Activated CD4-positive, alpha-beta T cell treated with anti-CD3 and anti-CD28 coated beads for 1 hour (primary cell): ENCODE results near the gene CACNA1B.
"Not testable (repeated sequence)": the region's sequence is repeated elsewhere in the genome, so short reads cannot be mapped to it uniquely, and the experiment has no call there.

Experiments
- DNase-seq: peaks from one replicate; pipeline ENCODE4 v3.0.0-alpha.2; 2020

The CACNA1B gene

DNA sequence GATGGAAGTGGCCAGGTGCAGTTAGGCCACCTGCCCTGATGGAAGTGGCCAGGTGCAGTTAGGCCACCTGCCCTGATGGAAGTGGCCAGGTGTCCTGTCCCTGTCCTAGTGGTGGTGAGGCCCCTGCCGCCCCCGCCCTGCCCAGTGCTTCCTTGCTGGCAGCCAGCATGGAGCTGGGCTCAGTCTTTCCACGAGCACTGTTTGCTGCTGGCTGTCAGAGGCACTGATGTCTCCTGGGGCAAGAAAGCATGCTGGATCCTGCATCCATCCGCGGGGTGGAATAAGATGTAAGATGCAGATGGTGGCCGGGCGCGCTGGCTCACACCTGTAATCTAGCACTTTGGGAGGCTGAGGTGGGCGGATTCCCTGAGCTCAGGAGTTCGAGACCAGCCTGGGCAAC, 141.9 kb downstream of the CACNA1B start:
- DNase-seq: not testable (repeated sequence)

DNA sequence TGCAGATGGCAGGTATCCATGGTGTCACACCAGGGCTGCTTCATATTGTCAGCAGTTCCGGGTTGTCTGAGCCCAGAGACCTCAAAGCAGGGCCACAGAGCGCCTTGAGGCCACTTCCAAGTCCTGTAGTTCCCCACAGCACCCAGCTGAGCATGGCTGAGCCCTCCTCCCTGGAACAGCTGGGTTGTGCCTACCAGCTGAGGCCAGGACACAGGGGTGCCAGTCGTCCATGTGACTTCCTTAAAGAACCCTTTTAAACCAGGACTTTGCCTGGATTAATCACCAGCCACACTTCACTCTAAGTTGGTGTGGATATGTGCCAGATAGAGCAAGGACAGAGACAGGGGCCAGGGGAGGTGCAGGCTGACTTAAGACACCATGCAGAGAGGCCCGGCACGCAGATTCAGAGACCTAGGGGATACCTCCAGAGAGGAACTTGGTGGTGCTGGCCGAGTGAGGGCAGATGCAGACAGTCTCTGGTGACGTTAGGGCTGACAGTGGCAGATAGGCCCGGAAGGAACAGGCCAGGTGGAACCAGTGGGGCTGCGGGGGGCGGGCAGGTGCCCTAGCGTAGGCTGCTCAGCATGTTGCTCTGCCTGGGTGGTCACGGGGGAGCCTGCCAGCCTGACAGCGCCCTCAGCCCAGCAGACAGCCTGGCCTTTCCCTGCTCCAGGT, 142.7 kb downstream of the CACNA1B start:
- no peak for DNase-seq

- no peak for DNase-seq
These were observed 143.2 kb downstream of the CACNA1B start for GRCh38 chr9:138020795-138021182.

DNA sequence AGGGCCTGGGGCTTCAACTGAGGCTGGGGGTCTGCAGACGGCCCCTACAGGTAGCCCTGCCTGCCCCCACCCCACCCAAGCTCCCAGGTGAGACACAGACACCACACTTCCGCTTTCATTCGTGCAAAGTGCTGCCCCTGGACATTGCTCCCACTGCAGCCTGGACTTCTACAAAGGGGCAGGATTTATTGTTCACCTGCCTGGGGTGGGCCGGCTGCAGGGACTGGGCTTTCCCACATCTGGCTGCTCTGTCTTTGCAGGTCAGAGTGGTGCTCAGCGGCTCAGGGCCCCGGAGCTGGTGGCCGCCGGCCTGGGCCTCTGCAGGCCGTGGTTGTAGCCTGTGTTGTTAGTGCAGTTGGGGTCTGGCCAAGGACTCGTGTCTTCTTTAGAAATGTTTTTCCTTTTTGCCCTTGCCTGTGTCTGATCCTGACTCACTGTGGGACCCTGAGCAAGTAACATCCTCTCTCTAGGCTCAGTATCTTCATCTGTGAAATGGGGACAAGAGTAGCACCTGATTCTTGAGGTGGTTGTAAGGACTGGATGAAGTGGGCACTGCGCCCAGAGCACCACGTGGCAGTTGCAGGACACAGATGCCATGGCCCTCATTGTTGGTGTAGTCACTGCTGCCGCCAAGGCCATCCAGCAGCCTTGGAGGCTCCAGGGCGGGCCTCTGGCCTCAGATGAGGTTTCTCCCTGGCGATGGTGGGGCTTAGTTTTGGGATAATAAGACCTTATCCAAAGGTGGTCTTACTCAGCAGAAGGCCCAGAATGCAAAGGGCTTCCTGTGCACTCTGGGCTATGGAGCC, 143.9 kb downstream of the CACNA1B start:
- DNase-seq: no peak

DNA sequence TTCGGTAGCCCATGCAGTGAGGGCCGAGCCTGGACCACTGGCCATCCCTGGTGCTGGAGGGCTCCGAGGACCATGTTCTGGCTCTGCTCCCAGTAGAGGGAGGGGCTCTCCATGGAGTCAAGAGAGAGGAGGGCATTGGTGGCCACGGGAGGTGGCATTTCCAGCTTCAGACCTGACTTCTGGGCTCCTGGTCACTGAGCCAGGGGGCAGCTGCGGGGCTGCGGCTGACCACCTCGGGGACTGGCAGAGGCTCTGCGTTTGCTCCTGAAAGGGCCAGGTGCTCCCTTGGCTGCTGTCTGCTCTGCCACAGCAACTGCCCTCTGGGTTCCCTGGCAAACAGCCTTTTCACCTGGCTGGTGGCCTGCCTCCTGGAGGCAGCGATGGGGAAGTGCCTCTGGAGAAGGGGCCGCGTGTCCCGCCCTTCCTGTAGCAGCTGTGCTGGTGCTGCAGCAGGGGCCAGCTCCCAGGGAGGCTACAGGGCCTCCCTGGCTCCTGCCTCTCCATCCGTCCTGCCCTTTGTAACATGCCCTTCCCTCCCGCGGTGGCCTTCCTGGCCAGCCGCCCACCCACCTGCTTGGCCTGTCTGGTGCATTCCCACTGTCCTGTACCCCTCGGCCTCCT, 144.6 kb downstream of the CACNA1B start:
- DNase-seq: no peak

- no peak for DNase-seq
These were observed 145.3 kb downstream of the CACNA1B start for GRCh38 chr9:138022756-138023393.

- DNase-seq: no peak
These were observed 146.0 kb downstream of the CACNA1B start for GRCh38 chr9:138023394-138024124.

GRCh38 chr9:138024131-138024530, 146.5 kb downstream of the CACNA1B start:
- no peak for DNase-seq

DNA sequence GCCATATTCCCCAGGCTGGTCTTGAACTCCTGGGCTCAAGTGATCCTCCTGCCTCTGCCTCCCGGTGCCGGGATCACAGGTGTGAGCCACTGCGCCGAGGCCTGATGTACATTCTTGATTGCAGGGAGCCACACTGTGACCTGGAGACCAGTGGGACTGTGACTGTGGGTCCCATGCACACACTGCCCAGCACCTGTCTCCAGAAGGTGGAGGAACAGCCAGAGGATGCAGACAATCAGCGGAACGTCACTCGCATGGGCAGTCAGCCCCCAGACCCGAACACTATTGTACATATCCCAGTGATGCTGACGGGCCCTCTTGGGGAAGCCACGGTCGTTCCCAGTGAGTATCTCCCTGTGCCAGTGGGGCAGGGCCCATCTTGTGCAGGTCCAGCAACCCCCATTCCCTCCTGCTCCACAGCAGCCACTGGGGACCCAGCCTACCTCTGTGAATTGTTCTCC, 147.3 kb downstream of the CACNA1B start:
- peak; percentile 5 for DNase-seq

DNA sequence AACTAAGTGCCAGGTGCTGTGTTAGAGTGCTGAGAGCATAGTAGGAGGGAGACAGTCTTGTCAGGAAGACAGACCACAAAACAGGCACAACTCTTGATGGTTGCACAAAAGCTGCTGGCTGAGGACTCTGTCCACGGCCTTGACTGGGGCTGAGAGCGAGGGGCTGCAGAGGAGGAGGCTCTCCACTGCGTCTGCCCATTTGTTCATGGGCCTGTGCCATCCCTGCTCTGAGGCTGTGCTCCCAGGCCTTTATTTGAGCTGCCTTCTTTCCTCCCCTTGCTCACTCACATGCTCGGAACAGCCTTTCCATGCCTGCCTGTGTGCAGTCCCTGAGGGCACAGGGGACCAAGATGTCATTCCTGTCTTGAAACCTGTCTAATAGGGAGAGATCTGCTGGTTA, 147.8 kb downstream of the CACNA1B start:
- DNase-seq: no peak

DNA sequence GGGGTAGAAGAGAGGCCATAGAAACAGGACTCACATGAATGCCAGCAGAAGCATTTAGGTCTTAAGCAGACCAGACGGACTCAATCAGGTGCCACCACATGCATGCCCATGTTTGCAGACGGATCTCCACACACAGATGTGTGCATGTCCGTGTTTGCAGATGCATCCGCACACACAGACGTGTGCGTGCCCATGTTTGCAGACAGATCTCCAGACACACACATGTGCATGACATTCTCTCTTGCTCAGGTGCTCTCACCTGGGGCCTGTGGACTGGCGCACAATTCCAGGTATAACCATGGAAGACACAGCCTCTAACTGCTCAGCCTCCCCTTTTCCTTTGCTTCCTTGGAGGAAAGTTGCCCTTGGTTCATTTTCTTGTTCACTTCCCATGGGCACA, 148.3 kb downstream of the CACNA1B start:
- DNase-seq: no peak

- no peak for DNase-seq
These were observed 151.0 kb downstream of the CACNA1B start for GRCh38 chr9:138028596-138028995.

GRCh38 chr9:138031186-138031585, 153.6 kb downstream of the CACNA1B start:
- DNase-seq: no peak

DNA sequence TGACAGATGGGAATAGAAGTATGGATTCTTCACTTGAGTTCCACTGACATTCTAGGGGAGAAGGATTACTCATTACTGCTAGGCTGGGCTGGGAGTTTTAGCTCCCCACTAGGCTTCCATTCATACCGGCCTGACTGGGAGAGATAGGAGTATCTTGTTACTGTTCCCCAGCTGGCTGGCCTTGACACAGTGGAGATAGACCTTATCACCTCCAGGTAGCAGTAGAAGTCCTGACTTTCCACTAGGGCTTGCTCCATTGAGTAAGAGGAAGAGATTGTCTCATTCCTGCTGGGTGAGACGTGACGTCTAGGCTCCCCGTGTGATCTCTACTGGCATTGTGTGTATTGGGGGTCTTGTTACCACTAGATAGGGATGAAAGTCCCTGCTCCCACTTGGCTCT, 156.4 kb downstream of the CACNA1B start:
- no peak for DNase-seq

- DNase-seq: no peak
These were observed 159.6 kb downstream of the CACNA1B start for GRCh38 chr9:138037140-138037539.

DNA sequence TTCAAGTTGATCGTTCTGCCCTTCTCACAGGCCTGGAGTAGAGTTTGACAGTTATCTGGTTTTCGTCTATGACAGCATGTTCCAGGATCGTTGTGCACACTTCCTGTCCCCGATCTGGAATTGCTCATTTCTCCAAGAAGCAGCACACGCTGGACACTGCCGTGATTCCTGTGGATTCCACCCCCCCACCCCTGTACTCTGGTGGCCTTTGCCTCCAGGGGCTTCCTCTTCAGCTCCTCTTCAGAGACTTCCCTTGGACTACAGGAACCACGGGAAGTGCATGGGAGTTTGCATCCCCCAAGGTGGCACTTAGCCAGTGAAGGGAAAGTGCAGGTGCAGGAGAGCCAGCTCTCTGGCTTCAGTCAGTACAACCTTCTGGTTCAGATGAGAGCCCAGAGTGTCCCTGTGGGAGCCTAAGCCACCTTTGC, 160.7 kb downstream of the CACNA1B start:
- DNase-seq: no peak

DNA sequence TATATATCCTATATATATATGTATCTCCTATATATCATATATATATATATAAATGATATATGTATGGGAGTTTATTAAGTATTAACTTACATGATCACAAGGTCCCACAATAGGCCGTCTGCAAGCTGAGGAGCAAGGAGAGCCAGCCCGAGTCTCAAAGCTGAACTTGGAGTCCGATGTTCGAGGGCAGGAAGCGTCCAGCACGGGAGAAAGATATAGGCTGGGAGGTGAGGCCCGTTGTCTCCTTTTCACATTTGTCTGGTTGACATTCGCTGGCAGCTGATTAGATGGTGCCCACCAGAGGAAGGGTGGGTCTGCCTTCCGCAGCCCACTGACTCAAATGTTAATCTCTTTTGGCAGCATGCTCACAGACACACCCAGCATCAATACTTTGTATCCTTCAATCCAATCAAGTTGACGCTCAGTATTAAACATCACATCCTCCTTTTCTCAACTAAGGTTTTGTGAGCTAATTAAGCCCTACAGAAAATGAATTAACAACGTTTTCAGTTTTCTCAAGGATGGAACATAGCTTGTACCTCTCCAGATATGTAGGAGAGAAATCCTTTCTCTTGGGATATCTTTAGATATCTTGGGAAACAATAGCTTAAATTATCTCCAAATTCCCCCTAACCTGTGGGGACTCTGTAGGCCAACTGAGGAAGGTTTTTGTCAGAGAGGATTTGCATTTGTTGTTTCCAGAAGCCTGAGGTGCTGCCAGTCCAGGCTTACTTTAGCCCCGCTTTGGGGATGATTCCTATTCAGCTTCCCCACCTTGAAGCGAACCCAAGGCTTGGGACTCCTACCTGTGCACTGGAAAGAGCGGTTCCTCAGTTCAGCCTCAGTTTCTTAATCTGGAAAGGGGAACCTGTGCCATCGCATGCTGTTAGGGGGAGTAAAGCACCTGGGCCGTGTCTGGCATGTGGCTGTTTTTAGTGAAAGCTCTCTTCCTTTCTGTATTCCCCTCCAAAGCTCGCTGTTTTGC, 163.2 kb downstream of the CACNA1B start:
- peak; percentile 2 for DNase-seq

GRCh38 chr9:138042146-138042545, 164.6 kb downstream of the CACNA1B start:
- no peak for DNase-seq

- no peak for DNase-seq
These were observed 165.1 kb downstream of the CACNA1B start for GRCh38 chr9:138042640-138043039.

DNA sequence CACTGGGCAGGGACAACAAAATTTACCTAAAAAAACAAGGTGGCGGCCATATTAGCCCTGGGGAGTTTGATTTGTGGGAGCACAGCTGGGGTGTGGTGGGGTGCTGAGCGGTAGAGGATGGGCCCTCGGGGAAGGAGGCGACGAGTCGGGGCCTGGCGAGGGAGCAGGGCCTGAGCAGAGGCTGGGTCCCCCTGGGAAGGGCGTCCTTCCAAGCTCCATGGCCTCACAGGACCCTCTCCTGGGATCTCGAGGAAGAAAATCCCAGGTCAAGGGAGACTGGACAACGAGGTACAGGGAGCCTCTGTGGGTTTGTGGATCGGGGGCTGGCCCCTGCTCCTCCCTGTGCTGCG, 165.5 kb downstream of the CACNA1B start:
- DNase-seq: no peak
